T-cell (primary cell): ENCODE results near the gene SLC9A9. TPM values are rescaled to one million over a fixed set of nuclear protein-coding genes. Genes with fewer than 3 reads are reported as not detected.
"Not testable (repeated sequence)": the region's sequence is repeated elsewhere in the genome, so short reads cannot be mapped to it uniquely, and the experiment has no call there.

ENCODE experiments used
- ATAC-seq, 4 experiments: fragments of 200-7000 bp in 3 of 4; fragments of 150-1000 bp in 1 of 4; cut with Tn5 transposase; replicated peaks in 1 of 4; 1 replicate in 3 of 4; 2 replicates in 1 of 4; pipeline ENCODE4 v1.10.0; 2021; ENCODE audit warnings: moderate library complexity in 3 of 4, mild to moderate bottlenecking in 2 of 4, moderate number of reproducible peaks in 1 of 4
- CTCF ChIA-PET, 2 donors: fragments of 300-600 bp; sonication (Branson Sonifier 250); formaldehyde crosslinking; loops; one replicate each; lab custom pipeline; 2022; ENCODE audit warnings: antibody characterized with exemption in 2 of 2; lab: Charles Lee
- POLR2A ChIA-PET, 2 donors: fragments of 300-600 bp; sonication (Branson Sonifier 250); formaldehyde crosslinking; loops; one replicate each; lab custom pipeline; 2022; ENCODE audit warnings: antibody characterized with exemption in 2 of 2; lab: Charles Lee
- DNase-seq, 35 experiments: peaks; one replicate each; pipeline versions ENCODE4 v3.0.0 to v3.0.0-alpha.2; 2013 to 2023
- H3K27ac ChIP-seq: one replicate; pipeline ENCODE4 v1.5.1; 2013; ENCODE audit warnings: low read length
- H3K27me3 ChIP-seq, 2 experiments: replicated peaks in 1 of 2; 1 replicate in 1 of 2; 2 replicates in 1 of 2; pipeline versions ENCODE4 v1.6.1 to v1.7.0; 2013; ENCODE audit warnings: low read length in 1 of 2, mixed read lengths in 1 of 2; ENCODE audit not compliant: control insufficient read depth in 2 of 2, insufficient read depth in 2 of 2; ENCODE audit errors: extremely low read depth in 1 of 2
- H3K36me3 ChIP-seq, 2 donors: 1 replicate in 1 of 2; 2 replicates in 1 of 2; pipeline versions ENCODE4 v1.6.1 to v1.7.0; 2013; ENCODE audit warnings: low read length in 1 of 2; ENCODE audit not compliant: control insufficient read depth in 2 of 2, insufficient read depth in 1 of 2; ENCODE audit errors: extremely low read depth in 1 of 2
- H3K4me1 ChIP-seq, 2 experiments: 1 replicate in 1 of 2; 2 replicates in 1 of 2; pipeline versions ENCODE4 v1.6.1 to v1.7.0; 2013; ENCODE audit warnings: low read length in 2 of 2, mixed read lengths in 1 of 2; ENCODE audit not compliant: insufficient read depth in 2 of 2, control insufficient read depth in 1 of 2; ENCODE audit errors: extremely low read depth in 1 of 2
- H3K4me3 ChIP-seq, 2 donors: 1 replicate in 1 of 2; 2 replicates in 1 of 2; pipeline versions ENCODE4 v1.5.1 to v1.7.0; 2013; ENCODE audit warnings: mild to moderate bottlenecking in 2 of 2, low read length in 1 of 2, moderate library complexity in 1 of 2; ENCODE audit not compliant: control insufficient read depth in 1 of 2; ENCODE audit errors: extremely low read depth in 1 of 2
- H3K9me3 ChIP-seq: 2 replicates; pipeline ENCODE4 v1.7.0; 2013
- H3K27ac Mint-ChIP-seq, 2 donors: one replicate each; pipeline ENCODE4 v1.8.0; 2020 to 2021; ENCODE audit warnings: mild to moderate bottlenecking in 2 of 2, mixed read lengths in 2 of 2
- H3K27me3 Mint-ChIP-seq, 2 donors: one replicate each; pipeline ENCODE4 v1.8.0; 2021 to 2022; ENCODE audit warnings: mixed read lengths in 2 of 2
- H3K36me3 Mint-ChIP-seq: one replicate; pipeline ENCODE4 v1.8.0; 2021; ENCODE audit warnings: mixed read lengths
- H3K4me1 Mint-ChIP-seq, 3 donors: one replicate each; pipeline ENCODE4 v1.8.0; 2020 to 2022; ENCODE audit warnings: mixed read lengths in 3 of 3, mild to moderate bottlenecking in 1 of 3
- H3K4me3 Mint-ChIP-seq, 3 donors: one replicate each; pipeline ENCODE4 v1.8.0; 2020 to 2022; ENCODE audit warnings: mild to moderate bottlenecking in 3 of 3, mixed read lengths in 3 of 3, moderate library complexity in 3 of 3
- H3K9me3 Mint-ChIP-seq, 3 donors: one replicate each; pipeline ENCODE4 v1.8.0; 2020 to 2022; ENCODE audit warnings: mixed read lengths in 3 of 3
- WGBS: methylation state at CpG from one replicate; pipeline ENCODE4 v1.1.5; 2013; ENCODE audit warnings: missing lambda C conversion rate; ENCODE audit not compliant: insufficient coverage; 5-methylcytosine and 5-hydroxymethylcytosine counted together
- total RNA-seq, 35 experiments: library from RNA in 6 of 35; stranded (reverse) in 6 of 35; fragments of 120-200 nt in 1 of 35; gene quantifications; one replicate each; pipeline versions ENCODE4 v1.2.1 to v1.2.4 and lab custom pipeline; 2013 to 2026

The SLC9A9 gene
- total RNA-seq, 5 donors from 2014 or later (not counting 1 experiment from before 2014, with no cell fraction given), result 11.2 to 36.8 (median 17.8) TPM

DNA sequence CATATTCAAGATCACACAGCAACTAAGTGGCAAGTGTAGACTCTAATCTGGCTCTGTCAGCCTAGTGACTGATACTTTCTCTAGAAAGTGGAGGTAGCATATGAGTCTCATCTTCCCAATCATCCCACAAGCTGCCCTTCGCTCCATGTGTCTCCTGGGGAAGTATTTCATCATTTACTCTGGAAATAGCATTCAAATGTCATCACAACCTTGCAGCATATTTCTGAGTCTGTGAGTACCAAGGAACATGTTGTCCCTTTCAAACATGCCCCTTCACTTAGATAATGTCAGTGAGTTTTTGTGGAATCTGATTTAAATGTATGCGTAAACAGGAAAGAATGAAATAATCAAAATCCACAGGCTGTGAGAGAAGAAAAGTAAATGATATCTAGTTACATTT lies 322.9 kb downstream of the SLC9A9 start:
- H3K9me3 ChIP-seq, result no peaks in the 10 kb centered on the region
- DNase-seq, result no peak
- Mint-ChIP-seq H3K4me1 (peaks cover 14 to 20% (median 15%) of the 10 kb centered on the region in 3 donors), H3K4me3 (no peak overlapping the region), H3K9me3 (peaks cover 0 to 8% (median 2%) of the 10 kb centered on the region in 3 donors), H3K36me3 (peaks cover 46% of the 10 kb centered on the region), H3K27me3 (no peaks in the 10 kb centered on the region), H3K27ac (no peak overlapping the region)
- ATAC-seq, result no peak
- no peaks in the 10 kb centered on the region for H3K27me3 ChIP-seq
- no peaks in the 10 kb centered on the region for H3K36me3 ChIP-seq
- H3K4me1 ChIP-seq, result no peaks in the 10 kb centered on the region
- no peak overlapping the region for H3K4me3 ChIP-seq
- H3K27ac ChIP-seq, result no peak overlapping the region
- ChIA-PET POLR2A (no interaction called here), CTCF (no interaction called here)
- WGBS, result no CpG with 5 or more reads among the region's 2 CpGs

DNA sequence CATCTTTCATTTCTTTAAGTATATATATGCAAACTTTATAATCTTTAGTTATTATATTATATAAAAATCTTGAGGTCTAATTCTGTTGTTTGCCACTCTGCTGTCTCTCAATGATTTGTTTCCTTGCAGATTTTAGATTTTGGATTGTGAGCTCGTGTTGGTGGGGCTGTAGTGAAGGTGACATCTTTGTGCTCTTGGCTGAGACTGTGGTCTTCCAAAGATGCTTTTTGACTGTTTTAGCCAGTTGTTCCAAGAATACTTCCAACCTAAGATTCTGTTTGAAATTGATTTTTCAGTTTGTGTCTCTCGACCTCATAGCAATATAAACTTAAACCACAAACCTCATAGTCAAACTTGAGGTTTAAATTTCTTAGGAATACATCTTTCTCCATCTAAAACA lies 326.5 kb downstream of the SLC9A9 start:
- ChIA-PET CTCF (no interaction called here), POLR2A (no interaction called here)

DNA sequence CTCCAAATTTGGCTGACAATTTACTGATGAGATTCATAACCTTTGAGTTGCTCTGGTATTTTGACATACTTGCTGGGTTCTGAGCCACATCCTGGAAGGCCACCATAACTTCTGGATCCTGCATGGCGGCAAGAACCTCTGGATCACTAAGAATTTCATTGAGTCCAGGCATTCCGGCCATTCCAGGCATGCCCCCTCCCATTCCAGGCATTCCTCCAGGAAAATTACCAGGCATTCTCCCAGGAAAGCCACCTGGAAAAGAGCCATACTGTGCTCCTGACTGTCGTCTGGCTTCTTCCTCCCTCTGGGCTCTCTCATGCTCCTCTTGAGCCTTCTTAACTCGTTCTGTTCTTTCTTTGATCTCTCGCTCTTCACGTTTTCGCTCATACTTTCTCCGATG lies 331.1 kb downstream of the SLC9A9 start:
- H3K9me3 ChIP-seq, H3K36me3 ChIP-seq, DNase-seq, H3K4me1 ChIP-seq, H3K4me3 Mint-ChIP-seq, H3K27me3 ChIP-seq, POLR2A ChIA-PET, ATAC-seq, H3K4me1 Mint-ChIP-seq, H3K27me3 Mint-ChIP-seq, H3K27ac Mint-ChIP-seq, H3K4me3 ChIP-seq, H3K27ac ChIP-seq, CTCF ChIA-PET, H3K9me3 Mint-ChIP-seq: not testable (repeated sequence)
- WGBS, result 97% methylated on average over 8 of the region's 8 CpGs
- peaks cover 31% of the 10 kb centered on the region for H3K36me3 Mint-ChIP-seq

More for the DNA sequence above, 326.5 kb downstream of the SLC9A9 start:
- H3K4me1 ChIP-seq, result no peaks in the 10 kb centered on the region
- H3K9me3 ChIP-seq, result no peaks in the 10 kb centered on the region
- H3K4me3 Mint-ChIP-seq, result no peak overlapping the region
- H3K36me3 ChIP-seq, result no peaks in the 10 kb centered on the region
- 80% methylated on average over 1 of the region's 2 CpGs for WGBS
- H3K4me3 ChIP-seq, result no peak overlapping the region
- H3K4me1 Mint-ChIP-seq, result no peaks in the 10 kb centered on the region
- H3K9me3 Mint-ChIP-seq, result peaks cover 0 to 8% (median 2%) of the 10 kb centered on the region in 3 donors
- no peaks in the 10 kb centered on the region for H3K27me3 ChIP-seq
- H3K36me3 Mint-ChIP-seq, result peaks cover 44% of the 10 kb centered on the region
- no peak overlapping the region for H3K27ac Mint-ChIP-seq
- no peak overlapping the region for H3K27ac ChIP-seq
- no peaks in the 10 kb centered on the region for H3K27me3 Mint-ChIP-seq
- DNase-seq, result no peak
- no peak for ATAC-seq

DNA sequence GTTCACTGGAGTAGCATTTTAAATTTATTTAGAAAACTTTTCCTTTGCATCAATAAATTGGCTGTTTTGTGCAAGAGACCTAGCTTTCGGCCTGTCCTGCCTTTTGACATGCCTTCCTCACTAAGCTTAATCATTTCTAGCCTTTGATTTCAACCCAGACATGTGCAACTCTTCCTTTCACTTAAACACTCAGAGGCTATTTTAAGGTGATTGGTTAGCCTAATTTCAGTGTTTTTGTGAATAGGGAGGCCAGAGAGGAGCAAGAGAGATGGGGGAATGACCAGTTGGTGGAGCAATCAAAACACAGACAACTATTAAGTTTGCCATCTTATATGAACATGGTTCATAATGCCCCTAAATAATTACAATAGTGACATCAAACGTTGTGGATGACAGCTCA lies 333.4 kb downstream of the SLC9A9 start:
- Histone ChIP-seq H3K27me3 (no peaks in the 10 kb centered on the region), H3K4me1 (no peaks in the 10 kb centered on the region), H3K27ac (no peak overlapping the region), H3K36me3 (no peaks in the 10 kb centered on the region), H3K4me3 (no peak overlapping the region), H3K9me3 (no peaks in the 10 kb centered on the region)
- POLR2A ChIA-PET, result no interaction called here
- no peaks in the 10 kb centered on the region for H3K9me3 Mint-ChIP-seq
- DNase-seq (no peak), ATAC-seq (no peak)
- CTCF ChIA-PET, result no interaction called here
- peaks cover 26% of the 10 kb centered on the region for H3K36me3 Mint-ChIP-seq
- WGBS, result no CpG with 5 or more reads among the region's 2 CpGs
- H3K27ac Mint-ChIP-seq, result no peak overlapping the region
- no peaks in the 10 kb centered on the region for H3K4me1 Mint-ChIP-seq
- no peaks in the 10 kb centered on the region for H3K27me3 Mint-ChIP-seq
- no peak overlapping the region for H3K4me3 Mint-ChIP-seq

DNA sequence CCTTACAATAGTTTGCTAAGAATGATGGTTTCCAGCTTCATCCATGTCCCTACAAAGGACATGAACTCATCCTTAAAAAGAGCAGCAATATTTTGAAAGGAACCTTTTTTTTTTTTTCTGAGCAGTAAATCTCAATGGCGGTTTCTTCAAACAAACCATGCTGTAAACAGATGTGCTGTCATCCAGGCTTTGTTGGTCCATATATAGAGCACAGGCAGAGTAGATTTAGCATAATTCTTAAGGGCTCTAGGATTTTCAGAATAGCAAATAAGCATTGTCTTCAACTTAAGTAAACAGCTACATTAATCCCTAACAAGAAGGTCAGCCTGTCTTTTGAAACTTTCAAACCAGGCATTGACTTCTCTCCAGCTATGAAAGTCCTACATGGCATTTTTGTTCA lies 334.2 kb downstream of the SLC9A9 start:
- no peaks in the 10 kb centered on the region for H3K27me3 Mint-ChIP-seq
- CTCF ChIA-PET, result no interaction called here
- POLR2A ChIA-PET, result interaction anchor here in 1 of 2 donors (0.6 kb wide), 1 partner anchor 136 kb away, joined by 5 read pairs; no protein-coding TSS in a partner anchor

DNA sequence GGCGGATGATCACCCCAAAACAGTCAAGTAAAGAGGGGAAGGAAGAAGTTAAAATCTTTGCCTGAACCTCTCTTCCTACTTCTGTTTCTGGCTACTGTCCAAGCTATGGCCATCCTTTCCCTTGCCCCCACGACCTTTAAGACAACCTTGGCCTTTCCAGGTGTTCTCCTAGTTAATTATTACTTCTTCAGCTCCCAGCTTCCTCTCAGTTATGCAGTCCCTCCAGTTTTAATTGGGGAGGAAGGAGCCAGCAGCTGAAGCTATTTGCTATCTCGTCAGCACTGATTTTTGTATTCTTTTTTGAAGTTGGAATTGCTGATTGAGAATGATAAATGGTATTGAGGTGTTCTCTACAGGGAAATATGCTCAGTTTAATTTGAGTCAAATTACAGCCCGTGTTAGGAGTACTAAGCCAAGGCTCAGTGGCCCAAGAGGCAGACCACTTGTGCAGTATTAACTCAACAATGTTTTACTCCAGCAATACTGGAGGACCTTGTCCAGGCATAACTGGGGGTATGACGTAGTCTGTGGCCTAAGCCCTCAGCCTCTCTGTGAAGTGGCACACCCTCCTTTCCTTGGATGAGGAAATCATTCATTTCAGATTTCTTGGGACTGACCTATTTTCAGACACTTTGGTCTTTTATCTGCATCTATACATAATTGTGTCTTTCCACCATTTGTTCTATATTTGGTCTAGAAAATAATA lies 336.9 kb downstream of the SLC9A9 start:
- Histone ChIP-seq H3K36me3 (no peaks in the 10 kb centered on the region), H3K27me3 (no peaks in the 10 kb centered on the region), H3K9me3 (no peaks in the 10 kb centered on the region), H3K27ac (no peak overlapping the region), H3K4me3 (no peak overlapping the region), H3K4me1 (no peaks in the 10 kb centered on the region)
- DNase-seq, result no peak
- H3K4me1 Mint-ChIP-seq, result no peaks in the 10 kb centered on the region
- POLR2A ChIA-PET, result interaction anchor here in 1 of 2 donors (0.6 kb wide), 1 partner anchor 133 kb away, joined by 4 read pairs; no protein-coding TSS in a partner anchor
- no peak overlapping the region for H3K4me3 Mint-ChIP-seq
- WGBS, result 100% methylated on average over 1 of the region's 5 CpGs
- ATAC-seq, result no peak
- CTCF ChIA-PET, result no interaction called here
- peaks cover 10% of the 10 kb centered on the region for H3K36me3 Mint-ChIP-seq
- H3K9me3 Mint-ChIP-seq, result no peaks in the 10 kb centered on the region
- H3K27ac Mint-ChIP-seq, result no peak overlapping the region
- H3K27me3 Mint-ChIP-seq, result no peaks in the 10 kb centered on the region

More for the DNA sequence above, 334.2 kb downstream of the SLC9A9 start:
- Mint-ChIP-seq H3K9me3 (no peaks in the 10 kb centered on the region), H3K4me3 (no peak overlapping the region), H3K4me1 (no peaks in the 10 kb centered on the region), H3K27ac (no peak overlapping the region), H3K36me3 (peaks cover 20% of the 10 kb centered on the region)
- no peaks in the 10 kb centered on the region for H3K27me3 ChIP-seq
- no CpG with 5 or more reads among the region's 1 CpG for WGBS
- H3K27ac ChIP-seq, result no peak overlapping the region
- no peaks in the 10 kb centered on the region for H3K36me3 ChIP-seq
- no peaks in the 10 kb centered on the region for H3K4me1 ChIP-seq
- no peak for ATAC-seq
- H3K9me3 ChIP-seq, result no peaks in the 10 kb centered on the region
- no peak for DNase-seq
- H3K4me3 ChIP-seq, result no peak overlapping the region
